GM23248 (cell line): ENCODE results near the gene LURAP1L. TPM values are rescaled to one million over a fixed set of nuclear protein-coding genes. Genes with fewer than 3 reads are reported as not detected.
A peak's percentile ranks its signal among the peaks of the same experiment; 100 is the strongest.

ENCODE experiments used
- DNase-seq: peaks from one replicate; pipeline ENCODE4 v3.0.0-alpha.2; 2015
- H2AFZ ChIP-seq: fragments of 200-600 bp; sonication (generic); 2 replicates; pipeline ENCODE4 v1.6.1; 2016; ENCODE audit warnings: antibody characterized with exemption
- H3F3A ChIP-seq: fragments of 200-600 bp; sonication (generic); 2 replicates; pipeline ENCODE4 v1.6.1; 2016; ENCODE audit warnings: mild to moderate bottlenecking, antibody characterized with exemption, mixed run types; ENCODE audit not compliant: insufficient read depth
- H3K27ac ChIP-seq: fragments of 200-600 bp; sonication (generic); 2 replicates; pipeline ENCODE4 v1.5.1; 2016; ENCODE audit warnings: mild to moderate bottlenecking
- H3K27me3 ChIP-seq: fragments of 200-600 bp; sonication (generic); replicated peaks from 2 replicates; pipeline ENCODE4 v1.6.1; 2016; ENCODE audit warnings: mild to moderate bottlenecking; ENCODE audit not compliant: insufficient read depth
- H3K36me3 ChIP-seq: fragments of 200-600 bp; sonication (generic); 2 replicates; pipeline ENCODE4 v1.6.1; 2016; ENCODE audit warnings: low read depth, mild to moderate bottlenecking
- H3K4me1 ChIP-seq: fragments of 200-600 bp; sonication (generic); 2 replicates; pipeline ENCODE4 v1.6.1; 2016; ENCODE audit warnings: mild to moderate bottlenecking; ENCODE audit not compliant: insufficient read depth
- H3K4me2 ChIP-seq: fragments of 200-600 bp; sonication (generic); one replicate; pipeline ENCODE4 v1.6.1; 2016; ENCODE audit warnings: mild to moderate bottlenecking; ENCODE audit not compliant: unreplicated experiment
- H3K4me3 ChIP-seq: fragments of 200-600 bp; sonication (generic); 2 replicates; pipeline ENCODE4 v1.5.1; 2016; ENCODE audit warnings: mild to moderate bottlenecking
- H3K79me2 ChIP-seq: fragments of 200-600 bp; sonication (generic); 2 replicates; pipeline ENCODE4 v1.6.1; 2016; ENCODE audit warnings: mild to moderate bottlenecking; ENCODE audit not compliant: insufficient read depth
- H3K9ac ChIP-seq: fragments of 200-600 bp; sonication (generic); 2 replicates; pipeline ENCODE4 v1.6.1; 2016; ENCODE audit warnings: mild to moderate bottlenecking
- H3K9me2 ChIP-seq: fragments of 200-600 bp; sonication (generic); 2 replicates; pipeline ENCODE4 v1.6.1; 2016; ENCODE audit warnings: mixed run types, mild to moderate bottlenecking, moderate library complexity; ENCODE audit not compliant: insufficient read depth
- H3K9me3 ChIP-seq: fragments of 200-600 bp; sonication (generic); one replicate; pipeline ENCODE4 v1.6.1; 2017; ENCODE audit warnings: low read depth
- H4K20me1 ChIP-seq: fragments of 200-600 bp; sonication (generic); 2 replicates; pipeline ENCODE4 v1.6.0; 2016; ENCODE audit not compliant: insufficient read depth
- EZH2 ChIP-seq: fragments of 200-600 bp; sonication (generic); IDR thresholded peaks from 2 replicates; pipeline ENCODE4 v1.6.1; 2018; ENCODE audit warnings: antibody characterized with exemption, mild to moderate bottlenecking; ENCODE audit not compliant: insufficient read depth, poor library complexity, severe bottlenecking
- EZH2phosphoT487 ChIP-seq: fragments of 200-600 bp; sonication (generic); IDR thresholded peaks from 2 replicates; pipeline ENCODE4 v1.6.1; 2018; ENCODE audit warnings: antibody characterized with exemption, moderate library complexity, mild to moderate bottlenecking, low read depth; ENCODE audit not compliant: insufficient read depth
- WGBS, 2 experiments: methylation state at CpG; one replicate each; pipeline ENCODE4 v1.1.6; 2015 to 2017; ENCODE audit warnings: low lambda C conversion rate in 2 of 2, low coverage in 1 of 2; ENCODE audit errors: missing lambda C conversion rate in 2 of 2; 5-methylcytosine and 5-hydroxymethylcytosine counted together
- in situ Hi-C: fragments of 300-500 bp; cut with MboI; formaldehyde crosslinking; loops from 2 replicates; pipeline ENCODE4 v1.15.0; 2020
- polyA plus RNA-seq: library from polyadenylated mRNA; unstranded; fragments of >200 nt; fragmentation: Nextera tagmentation; extraction: Ambion mirVana; gene quantifications from 2 replicates; pipeline ENCODE4 v1.2.1, GENCODE V29; 2016
- total RNA-seq: library from RNA; depleted of rRNA; stranded (reverse); fragments of >200 nt; shearing (Covaris generic); gene quantifications from 2 replicates; pipeline ENCODE4 v1.2.3, GENCODE V29; 2014

The LURAP1L gene
- total and polyA plus RNA-seq, 2 experiments from 2014 or later: 16.2 to 26.8 TPM

- Histone ChIP-seq H4K20me1 (no peaks in the 10 kb centered on the region), H3K9ac (peak overlapping the region; percentile 68), H3K4me2 (peak overlapping the region; percentile 36), H2AFZ (no peak overlapping the region), H3K27ac (peak overlapping the region; percentile 95), H3K9me2 (no peaks in the 10 kb centered on the region; the same call in 1 of the 2 replicates), H3K79me2 (peaks cover 96% of the 10 kb centered on the region), H3K9me3 (no peaks in the 10 kb centered on the region), H3K36me3 (peaks cover 6% of the 10 kb centered on the region; the same call in 1 of the 2 replicates), H3K4me1 (peaks cover 44% of the 10 kb centered on the region), H3F3A (peaks cover 43% of the 10 kb centered on the region), H3K27me3 (no peaks in the 10 kb centered on the region), H3K4me3 (peak overlapping the region; percentile 38; the same call in 1 of the 2 replicates)
- 48 to 61% methylated on average over 6 of the region's 6 CpGs for WGBS, 2 experiments
- TF ChIP-seq EZH2 (no peak), EZH2phosphoT487 (no peak)
- DNase-seq: peak; percentile 97
- in situ Hi-C loops: no loop called here
These were observed 9.8 kb downstream of the LURAP1L start for GRCh38 chr9:12784461-12785259.

GRCh38 chr9:12785260-12785770 is 10.5 kb downstream of the LURAP1L start:
- no peaks in the 10 kb centered on the region for H3K27me3 ChIP-seq
- H2AFZ ChIP-seq: no peak overlapping the region
- H3K4me3 ChIP-seq: no peak overlapping the region
- H3K36me3 ChIP-seq: peaks cover 6% of the 10 kb centered on the region; the same call in 1 of the 2 replicates
- in situ Hi-C loops: no loop called here
- H3K79me2 ChIP-seq: peaks cover 93% of the 10 kb centered on the region
- no peaks in the 10 kb centered on the region; the same call in 1 of the 2 replicates for H3K9me2 ChIP-seq
- H3K9me3 ChIP-seq: no peaks in the 10 kb centered on the region
- H3K4me1 ChIP-seq: peaks cover 46% of the 10 kb centered on the region
- peak; percentile 47 for DNase-seq
- H3K27ac ChIP-seq: peak overlapping the region; percentile 95
- 63 to 64% methylated on average over 2 of the region's 2 CpGs for WGBS, 2 experiments
- TF ChIP-seq EZH2 (no peak), EZH2phosphoT487 (no peak)
- no peaks in the 10 kb centered on the region for H4K20me1 ChIP-seq
- H3F3A ChIP-seq: peaks cover 49% of the 10 kb centered on the region
- H3K4me2 ChIP-seq: peak overlapping the region; percentile 36
- H3K9ac ChIP-seq: peak overlapping the region; percentile 68

- Histone ChIP-seq H4K20me1 (no peaks in the 10 kb centered on the region), H3K9me3 (no peaks in the 10 kb centered on the region), H3K4me1 (peaks cover 49% of the 10 kb centered on the region), H3K36me3 (peaks cover 6% of the 10 kb centered on the region; the same call in 1 of the 2 replicates), H2AFZ (no peak overlapping the region), H3K27ac (peak overlapping the region; percentile 95), H3F3A (peaks cover 53% of the 10 kb centered on the region), H3K9me2 (no peaks in the 10 kb centered on the region; the same call in 1 of the 2 replicates), H3K9ac (peak overlapping the region; percentile 68), H3K79me2 (peaks cover 93% of the 10 kb centered on the region), H3K27me3 (no peaks in the 10 kb centered on the region), H3K4me3 (no peak overlapping the region), H3K4me2 (no peak overlapping the region)
- TF ChIP-seq EZH2 (no peak), EZH2phosphoT487 (no peak)
- DNase-seq: peak; percentile 38
- in situ Hi-C loops: no loop called here
These were observed 11.1 kb downstream of the LURAP1L start for GRCh38 chr9:12785941-12786340.

- TF ChIP-seq EZH2 (no peak), EZH2phosphoT487 (no peak)
- H3F3A ChIP-seq: peaks cover 34% of the 10 kb centered on the region
These were observed 15.2 kb downstream of the LURAP1L start for GRCh38 chr9:12790001-12790400.

More at GRCh38 chr9:12790001-12790400, 15.2 kb downstream of the LURAP1L start:
- in situ Hi-C loops: no loop called here
- no peak overlapping the region for H2AFZ ChIP-seq
- H3K9ac ChIP-seq: no peak overlapping the region
- H3K27me3 ChIP-seq: no peaks in the 10 kb centered on the region
- peak overlapping the region; percentile 34 for H3K4me2 ChIP-seq
- H3K79me2 ChIP-seq: peaks cover 98% of the 10 kb centered on the region
- H3K27ac ChIP-seq: peak overlapping the region; percentile 27; the same call in 1 of the 2 replicates
- no peaks in the 10 kb centered on the region for H4K20me1 ChIP-seq
- H3K9me2 ChIP-seq: no peaks in the 10 kb centered on the region; the same call in 1 of the 2 replicates
- H3K9me3 ChIP-seq: no peaks in the 10 kb centered on the region
- peak; percentile 57 for DNase-seq
- no peak overlapping the region for H3K4me3 ChIP-seq
- H3K36me3 ChIP-seq: 0 out of 2 replicates have a peak, but pooled peaks cover 12% of the 10 kb centered on the region
- peaks cover 47% of the 10 kb centered on the region for H3K4me1 ChIP-seq
